SJCRH30 (cell line): ENCODE data around the gene SMARCA5. TPM values are rescaled to one million over a fixed set of nuclear protein-coding genes. Genes with fewer than 3 reads are reported as not detected.
"Not testable (repeated sequence)": the region's sequence is repeated elsewhere in the genome, so short reads cannot be mapped to it uniquely, and the experiment has no call there.

Experiments
- DNase-seq, 2 experiments: peaks; one replicate each; pipeline ENCODE4 v3.0.0-alpha.2; 2015 to 2020
- H3K27ac ChIP-seq: fragments of 250-450 bp; sonication (Bioruptor Pico); 2 replicates; pipeline ENCODE4 v1.5.1; 2020; ENCODE audit warnings: mild to moderate bottlenecking, moderate library complexity
- H3K27me3 ChIP-seq: fragments of 250-450 bp; sonication (Bioruptor Pico); 2 replicates; pipeline ENCODE4 v1.5.1; 2020; ENCODE audit warnings: mild to moderate bottlenecking, moderate library complexity
- H3K36me3 ChIP-seq: fragments of 250-450 bp; sonication (Bioruptor Pico); 2 replicates; pipeline ENCODE4 v1.5.1; 2020; ENCODE audit warnings: mild to moderate bottlenecking, moderate library complexity
- H3K4me1 ChIP-seq: fragments of 250-450 bp; sonication (Bioruptor Pico); 2 replicates; pipeline ENCODE4 v1.5.1; 2020; ENCODE audit warnings: mild to moderate bottlenecking, moderate library complexity
- H3K4me3 ChIP-seq: fragments of 250-450 bp; sonication (Bioruptor Pico); 2 replicates; pipeline ENCODE4 v1.5.1; 2020; ENCODE audit warnings: mild to moderate bottlenecking, moderate library complexity
- H3K9me3 ChIP-seq: fragments of 250-450 bp; sonication (Bioruptor Pico); replicated peaks from 2 replicates; pipeline ENCODE4 v1.5.1; 2020; ENCODE audit warnings: mild to moderate bottlenecking, moderate library complexity
- total RNA-seq: library from RNA; depleted of rRNA; stranded (reverse); fragments of >200 nt; shearing (Covaris generic); gene quantifications from 2 replicates; pipeline ENCODE4 v1.2.3, GENCODE V29; 2014

The SMARCA5 gene
- total RNA-seq, 1 experiment from 2014 or later: 117 TPM

DNA sequence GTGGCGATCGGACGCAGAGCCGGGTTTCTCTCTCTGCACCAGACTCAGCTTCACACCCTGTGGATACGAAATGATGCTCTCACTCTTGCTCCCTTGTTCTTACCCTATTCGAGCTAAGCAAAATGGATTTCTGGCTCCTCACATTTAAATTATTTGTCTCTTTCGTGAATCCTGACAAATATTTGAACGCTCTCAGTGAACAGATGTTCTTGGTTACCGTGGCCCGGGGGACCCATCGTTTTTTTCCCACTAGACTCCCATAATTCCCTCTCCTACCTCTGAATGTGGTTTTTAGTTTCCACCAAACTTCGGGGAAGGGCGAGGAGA, 630 bp downstream of the SMARCA5 start:
- no peaks in the 10 kb centered on the region for H3K9me3 ChIP-seq
- peaks cover 27% of the 10 kb centered on the region for H3K36me3 ChIP-seq
- H3K27ac ChIP-seq: peak overlapping the region; percentile 90
- peak overlapping the region; percentile 92 for H3K4me3 ChIP-seq
- H3K4me1 ChIP-seq: peaks cover 8% of the 10 kb centered on the region; the same call in 1 of the 2 replicates
- no peaks in the 10 kb centered on the region for H3K27me3 ChIP-seq
- DNase-seq: no peak

DNA sequence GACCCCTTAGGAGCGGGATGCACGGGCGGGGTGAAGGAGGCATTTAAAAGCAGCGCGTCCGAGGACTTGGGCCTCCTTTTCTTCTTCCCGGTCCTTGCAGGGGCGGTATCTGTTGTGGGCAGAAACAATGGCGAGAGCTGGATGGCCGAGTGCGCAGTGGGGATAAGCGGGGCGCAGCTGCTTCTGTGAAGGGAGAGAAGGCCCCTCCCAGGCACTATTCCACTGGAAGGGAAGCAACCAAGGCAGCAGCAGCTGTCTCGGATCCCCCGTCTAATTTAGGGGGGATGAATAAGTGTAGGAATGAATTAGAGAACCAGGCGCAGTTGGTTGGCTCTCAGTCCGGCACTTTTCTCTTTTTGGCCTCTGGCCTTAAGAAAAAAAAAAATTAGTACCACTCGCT, 995 bp downstream of the SMARCA5 start:
- Histone ChIP-seq H3K4me3 (peak overlapping the region; percentile 92), H3K27me3 (no peaks in the 10 kb centered on the region), H3K36me3 (peaks cover 31% of the 10 kb centered on the region), H3K9me3 (no peaks in the 10 kb centered on the region), H3K27ac (peak overlapping the region; percentile 90), H3K4me1 (peaks cover 8% of the 10 kb centered on the region; the same call in 1 of the 2 replicates)
- peak; percentile 90 to 92 for DNase-seq

DNA sequence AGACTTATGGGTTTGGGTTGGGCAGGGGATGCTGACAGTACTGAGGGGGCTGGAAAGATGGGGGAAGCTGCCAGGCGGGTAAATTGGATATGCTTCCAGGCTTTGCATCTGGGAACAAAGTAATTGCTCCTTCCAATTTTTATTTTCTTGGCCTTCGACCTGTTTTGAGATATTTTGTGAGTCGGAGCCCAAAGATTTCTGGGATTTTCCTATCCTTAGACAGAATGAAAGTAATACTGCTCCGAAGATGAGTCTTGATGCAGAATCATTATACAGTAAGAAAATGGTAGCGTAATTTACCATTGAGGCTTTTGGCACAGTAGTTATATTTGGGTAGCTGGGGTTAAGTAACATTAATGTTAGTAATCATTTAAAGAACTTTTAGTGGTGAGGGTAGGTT, 1.4 kb downstream of the SMARCA5 start:
- no peak for DNase-seq
- peaks cover 8% of the 10 kb centered on the region; the same call in 1 of the 2 replicates for H3K4me1 ChIP-seq
- peak overlapping the region; percentile 90 for H3K27ac ChIP-seq
- no peaks in the 10 kb centered on the region for H3K9me3 ChIP-seq
- H3K36me3 ChIP-seq: peaks cover 35% of the 10 kb centered on the region
- no peaks in the 10 kb centered on the region for H3K27me3 ChIP-seq
- peak overlapping the region; percentile 92 for H3K4me3 ChIP-seq

DNA sequence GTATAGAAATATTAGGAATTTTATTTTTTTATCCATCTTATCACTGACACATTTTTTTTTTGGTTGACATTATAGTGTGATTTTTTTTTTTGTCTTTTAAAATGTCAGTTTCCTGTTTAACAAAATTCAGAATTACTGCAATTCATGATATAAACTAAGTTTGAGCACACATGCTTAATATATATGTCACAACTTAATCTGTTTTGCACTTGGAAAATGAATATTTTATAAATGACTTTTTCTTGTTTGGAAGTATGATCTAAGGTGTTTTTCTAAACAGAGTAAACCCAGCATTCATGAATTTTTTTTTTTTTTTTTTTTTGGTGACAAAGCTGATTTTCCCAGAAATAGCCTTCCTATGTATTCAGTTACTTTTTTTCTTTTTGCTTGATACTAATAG, 2.4 kb downstream of the SMARCA5 start:
- Histone ChIP-seq H3K4me3 (peak overlapping the region; percentile 92), H3K27me3 (no peaks in the 10 kb centered on the region), H3K9me3 (no peaks in the 10 kb centered on the region), H3K27ac (no peak overlapping the region), H3K36me3 (peaks cover 44% of the 10 kb centered on the region), H3K4me1 (peaks cover 8% of the 10 kb centered on the region; the same call in 1 of the 2 replicates)
- no peak for DNase-seq

- no peak overlapping the region for H3K4me3 ChIP-seq
- no peak for DNase-seq
- no peaks in the 10 kb centered on the region for H3K27me3 ChIP-seq
- no peaks in the 10 kb centered on the region for H3K9me3 ChIP-seq
- H3K4me1 ChIP-seq: peaks cover 5% of the 10 kb centered on the region; the same call in 1 of the 2 replicates
- peaks cover 60% of the 10 kb centered on the region for H3K36me3 ChIP-seq
- no peak overlapping the region for H3K27ac ChIP-seq
These were observed 4.3 kb downstream of the SMARCA5 start for GRCh38 chr4:143517764-143518163.

- no peak overlapping the region for H3K4me3 ChIP-seq
- H3K27ac ChIP-seq: no peak overlapping the region
- H3K36me3 ChIP-seq: peaks cover 97% of the 10 kb centered on the region
- no peaks in the 10 kb centered on the region for H3K9me3 ChIP-seq
- H3K4me1 ChIP-seq: no peaks in the 10 kb centered on the region
- DNase-seq: no peak
- H3K27me3 ChIP-seq: no peaks in the 10 kb centered on the region
These were observed 10.7 kb downstream of the SMARCA5 start for GRCh38 chr4:143524211-143524610.

DNA sequence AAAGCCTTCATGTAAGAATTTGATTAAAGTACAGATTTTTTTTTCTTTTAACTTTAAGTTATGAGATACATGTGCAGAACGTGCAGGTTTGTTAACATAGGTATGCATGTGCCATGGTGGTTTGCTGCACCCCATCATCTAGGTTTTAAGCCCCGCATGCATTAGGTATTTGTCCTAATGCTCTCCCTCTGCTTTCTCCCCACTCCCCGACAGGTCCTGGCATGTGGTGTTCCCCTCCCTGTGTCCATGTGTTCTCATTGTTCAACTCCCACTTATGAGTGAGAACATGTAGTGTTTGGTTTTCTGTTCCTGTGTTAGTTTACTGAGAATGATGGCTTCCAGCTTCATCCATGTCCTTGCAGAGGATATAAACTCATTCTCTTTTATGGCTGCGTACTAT, 14.5 kb downstream of the SMARCA5 start:
- not testable (repeated sequence) for H3K27me3 ChIP-seq, DNase-seq, H3K4me1 ChIP-seq, H3K27ac ChIP-seq, H3K4me3 ChIP-seq, H3K9me3 ChIP-seq
- H3K36me3 ChIP-seq: peaks cover 98% of the 10 kb centered on the region

- Histone ChIP-seq H3K4me3 (no peak overlapping the region), H3K36me3 (peaks cover 95% of the 10 kb centered on the region), H3K4me1 (no peaks in the 10 kb centered on the region), H3K27ac (no peak overlapping the region), H3K9me3 (no peaks in the 10 kb centered on the region), H3K27me3 (no peaks in the 10 kb centered on the region)
- peak in 1 of 2 experiments; percentile 24 for DNase-seq
These were observed 17.9 kb downstream of the SMARCA5 start for GRCh38 chr4:143531380-143531779.

- no peaks in the 10 kb centered on the region for H3K9me3 ChIP-seq
- no peak for DNase-seq
- H3K27me3 ChIP-seq: no peaks in the 10 kb centered on the region
- no peak overlapping the region for H3K4me3 ChIP-seq
- H3K4me1 ChIP-seq: no peaks in the 10 kb centered on the region
- H3K36me3 ChIP-seq: peaks cover 95% of the 10 kb centered on the region
- no peak overlapping the region for H3K27ac ChIP-seq
These were observed 18.4 kb downstream of the SMARCA5 start for GRCh38 chr4:143531788-143532491.

- Histone ChIP-seq H3K4me1 (no peaks in the 10 kb centered on the region), H3K27ac (no peak overlapping the region), H3K36me3 (peaks cover 97% of the 10 kb centered on the region), H3K9me3 (no peaks in the 10 kb centered on the region), H3K27me3 (no peaks in the 10 kb centered on the region), H3K4me3 (no peak overlapping the region)
- DNase-seq: no peak
These were observed 25.6 kb downstream of the SMARCA5 start for GRCh38 chr4:143538979-143539669.

GRCh38 chr4:143539670-143540023, 26.1 kb downstream of the SMARCA5 start:
- H3K4me1 ChIP-seq: no peaks in the 10 kb centered on the region
- H3K27me3 ChIP-seq: no peaks in the 10 kb centered on the region
- no peaks in the 10 kb centered on the region for H3K9me3 ChIP-seq
- H3K36me3 ChIP-seq: peaks cover 97% of the 10 kb centered on the region
- no peak overlapping the region for H3K4me3 ChIP-seq
- H3K27ac ChIP-seq: no peak overlapping the region
- no peak for DNase-seq

DNA sequence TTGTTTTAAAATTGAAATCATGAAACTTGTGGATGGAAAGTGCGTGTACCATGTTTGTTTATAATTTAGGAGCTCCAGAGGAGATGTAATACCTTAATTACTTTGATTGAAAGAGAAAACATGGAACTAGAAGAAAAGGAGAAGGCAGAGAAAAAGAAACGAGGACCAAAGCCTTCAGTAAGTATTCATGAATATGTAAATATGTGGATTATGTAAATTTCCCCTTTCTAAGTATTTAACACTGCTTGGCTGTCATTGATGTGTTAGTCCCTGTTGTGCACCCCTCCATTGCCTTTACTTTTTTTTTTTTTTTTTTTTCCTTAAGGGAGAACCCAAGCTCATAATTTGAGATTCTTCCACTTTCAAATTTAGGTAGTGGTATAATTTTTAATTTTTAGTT, 36.4 kb downstream of the SMARCA5 start:
- no peaks in the 10 kb centered on the region for H3K4me1 ChIP-seq
- no peaks in the 10 kb centered on the region for H3K9me3 ChIP-seq
- peaks cover 96% of the 10 kb centered on the region for H3K36me3 ChIP-seq
- no peak for DNase-seq
- no peak overlapping the region for H3K27ac ChIP-seq
- no peaks in the 10 kb centered on the region for H3K27me3 ChIP-seq
- no peak overlapping the region for H3K4me3 ChIP-seq

DNA sequence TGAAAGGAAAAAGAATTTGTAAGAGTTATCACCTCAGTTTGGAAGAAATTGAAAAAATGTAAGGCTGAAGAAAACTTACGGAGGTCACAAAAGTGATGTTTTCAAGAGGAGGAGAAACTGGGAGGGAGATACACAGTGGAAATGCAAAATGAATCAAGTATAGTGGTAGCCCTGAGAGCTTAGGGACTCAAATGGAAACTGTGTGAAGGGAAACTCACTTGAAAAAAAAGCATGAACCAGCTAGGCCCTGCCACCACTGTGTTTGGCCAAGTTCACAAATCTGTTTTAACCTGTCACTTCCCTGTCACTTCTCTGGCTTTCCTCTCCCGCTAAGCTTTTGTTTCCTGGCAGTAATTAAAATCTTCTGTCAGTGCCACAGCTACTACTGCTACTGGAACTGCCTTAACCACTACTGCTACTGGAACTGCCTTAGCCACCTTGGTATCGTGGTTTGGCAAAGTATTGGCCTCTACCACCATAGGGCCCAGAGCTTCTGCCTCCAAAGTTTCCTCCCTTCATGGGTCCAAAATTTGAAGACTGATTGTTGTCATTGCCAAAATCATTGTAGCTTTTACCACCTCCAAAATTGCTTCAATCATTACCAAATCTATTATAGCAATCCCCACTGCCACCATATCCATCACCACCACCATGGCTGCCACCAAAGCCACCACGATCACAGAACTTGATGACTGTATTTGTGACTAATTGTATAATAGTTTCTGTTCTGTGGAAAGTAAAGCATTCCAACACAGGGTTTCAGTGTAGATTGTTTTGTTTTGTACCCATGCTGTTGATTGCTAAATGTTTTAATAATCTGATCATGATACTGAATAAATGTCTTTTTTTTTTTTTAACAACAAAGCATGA, 41.5 kb downstream of the SMARCA5 start:
- Histone ChIP-seq H3K4me3 (no peak overlapping the region), H3K27me3 (no peaks in the 10 kb centered on the region), H3K9me3 (no peaks in the 10 kb centered on the region), H3K4me1 (no peaks in the 10 kb centered on the region), H3K36me3 (peaks cover 60% of the 10 kb centered on the region), H3K27ac (no peak overlapping the region)
- DNase-seq: no peak

GRCh38 chr4:143555676-143556075, 42.2 kb downstream of the SMARCA5 start:
- no peaks in the 10 kb centered on the region for H3K9me3 ChIP-seq
- peaks cover 52% of the 10 kb centered on the region for H3K36me3 ChIP-seq
- no peak for DNase-seq

GRCh38 chr4:143558286-143558685, 44.8 kb downstream of the SMARCA5 start:
- Histone ChIP-seq H3K27me3 (no peaks in the 10 kb centered on the region), H3K4me3 (no peak overlapping the region), H3K9me3 (no peaks in the 10 kb centered on the region), H3K27ac (no peak overlapping the region), H3K36me3 (peaks cover 28% of the 10 kb centered on the region), H3K4me1 (no peaks in the 10 kb centered on the region)
- DNase-seq: no peak

More at GRCh38 chr4:143555676-143556075, 42.2 kb downstream of the SMARCA5 start:
- no peaks in the 10 kb centered on the region for H3K4me1 ChIP-seq
- H3K27me3 ChIP-seq: no peaks in the 10 kb centered on the region
- H3K27ac ChIP-seq: no peak overlapping the region
- no peak overlapping the region for H3K4me3 ChIP-seq
